Astrocyte of the spinal cord (primary cell): ENCODE results near the gene POU4F1.
A peak's percentile ranks its signal among the peaks of the same experiment; 100 is the strongest.

Experiments used
- DNase-seq: peaks from one replicate; pipeline ENCODE4 v3.0.0; 2011; ENCODE audit warnings: low read depth, low spot score
- H3K4me3 ChIP-seq: 2 replicates; pipeline ENCODE4 v1.5.1; 2011; ENCODE audit warnings: low read depth, mild to moderate bottlenecking, low read length, moderate library complexity
- in situ Hi-C: cut with HindIII; loops from 2 replicates; pipeline ENCODE4 v1.10.0; 2017; ENCODE audit warnings: low sequenced_read_pairs
- TF ChIP-seq, protein P1 (sequence below): IDR thresholded peaks from 2 replicates; pipeline ENCODE4 v1.5.1; 2012; ENCODE audit warnings: low read depth, mild to moderate bottlenecking, low read length, inconsistent platforms

The POU4F1 gene

GRCh38 chr13:78636495-78636894 is 33.1 kb upstream of the POU4F1 start:
- no peak overlapping the region for H3K4me3 ChIP-seq
- TF ChIP-seq, protein P1, sequence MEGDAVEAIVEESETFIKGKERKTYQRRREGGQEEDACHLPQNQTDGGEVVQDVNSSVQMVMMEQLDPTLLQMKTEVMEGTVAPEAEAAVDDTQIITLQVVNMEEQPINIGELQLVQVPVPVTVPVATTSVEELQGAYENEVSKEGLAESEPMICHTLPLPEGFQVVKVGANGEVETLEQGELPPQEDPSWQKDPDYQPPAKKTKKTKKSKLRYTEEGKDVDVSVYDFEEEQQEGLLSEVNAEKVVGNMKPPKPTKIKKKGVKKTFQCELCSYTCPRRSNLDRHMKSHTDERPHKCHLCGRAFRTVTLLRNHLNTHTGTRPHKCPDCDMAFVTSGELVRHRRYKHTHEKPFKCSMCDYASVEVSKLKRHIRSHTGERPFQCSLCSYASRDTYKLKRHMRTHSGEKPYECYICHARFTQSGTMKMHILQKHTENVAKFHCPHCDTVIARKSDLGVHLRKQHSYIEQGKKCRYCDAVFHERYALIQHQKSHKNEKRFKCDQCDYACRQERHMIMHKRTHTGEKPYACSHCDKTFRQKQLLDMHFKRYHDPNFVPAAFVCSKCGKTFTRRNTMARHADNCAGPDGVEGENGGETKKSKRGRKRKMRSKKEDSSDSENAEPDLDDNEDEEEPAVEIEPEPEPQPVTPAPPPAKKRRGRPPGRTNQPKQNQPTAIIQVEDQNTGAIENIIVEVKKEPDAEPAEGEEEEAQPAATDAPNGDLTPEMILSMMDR, result no peak
- in situ Hi-C loops, result no loop called here
- DNase-seq, result no peak

- in situ Hi-C loops, result no loop called here
- peak; percentile 66 for DNase-seq
- H3K4me3 ChIP-seq, result no peak overlapping the region
- TF ChIP-seq, protein P1, result no peak
These were observed 29.6 kb upstream of the POU4F1 start for GRCh38 chr13:78632996-78633395.

DNA sequence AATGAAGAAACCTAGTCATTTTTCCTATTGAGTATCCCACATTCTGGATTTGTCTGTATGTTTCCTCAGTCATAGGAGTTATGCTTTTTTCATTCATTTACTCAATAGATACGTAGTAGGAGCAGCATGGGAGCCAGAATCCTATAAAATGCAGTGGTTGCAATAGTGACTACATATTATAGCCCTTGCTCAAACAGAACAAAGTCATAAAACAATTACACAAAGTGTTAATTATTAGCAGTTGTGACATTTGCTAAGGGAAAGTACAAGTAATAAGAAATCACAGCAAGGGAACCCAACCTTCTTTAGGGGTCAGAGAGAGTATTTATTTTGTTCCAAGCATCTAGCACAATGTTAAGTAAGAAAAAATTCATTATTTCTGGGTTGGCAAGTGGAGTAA is 27.7 kb upstream of the POU4F1 start:
- no peak for DNase-seq
- no peak overlapping the region for H3K4me3 ChIP-seq
- TF ChIP-seq, protein P1, result no peak
- in situ Hi-C loops, result no loop called here

- TF ChIP-seq, protein P1, result no peak
- DNase-seq, result no peak
- no peak overlapping the region for H3K4me3 ChIP-seq
- in situ Hi-C loops, result no loop called here
These were observed 27.2 kb upstream of the POU4F1 start for GRCh38 chr13:78630511-78630910.

- TF ChIP-seq, protein P1, result no peak
- in situ Hi-C loops, result no loop called here
- H3K4me3 ChIP-seq, result no peak overlapping the region
- DNase-seq, result no peak
These were observed 22.0 kb upstream of the POU4F1 start for GRCh38 chr13:78625384-78625783.

DNA sequence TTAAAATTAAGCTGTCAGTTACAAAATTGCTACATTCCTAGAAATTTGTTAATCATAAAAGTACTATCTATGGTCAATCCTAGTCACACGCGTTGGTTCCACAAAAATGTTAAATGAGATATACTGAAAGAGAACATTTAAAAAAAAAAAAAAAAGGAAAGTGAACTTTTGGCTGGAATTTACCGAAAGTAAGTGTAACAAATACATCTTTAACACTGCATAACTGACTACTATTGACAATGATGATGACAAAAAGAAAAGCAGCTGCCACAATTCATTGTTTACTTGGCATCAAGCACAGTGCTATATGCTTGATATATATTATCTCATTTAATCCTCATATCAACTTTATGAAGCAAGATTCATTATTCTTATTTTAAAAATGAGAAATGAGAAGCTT is 19.8 kb upstream of the POU4F1 start:
- in situ Hi-C loops, result no loop called here

More for the DNA sequence above, 19.8 kb upstream of the POU4F1 start:
- H3K4me3 ChIP-seq, result no peak overlapping the region
- TF ChIP-seq, protein P1, result no peak
- no peak for DNase-seq
